Natural killer cell (primary cell): Measurements from ENCODE around the gene TTF2. TPM values are rescaled to one million over a fixed set of nuclear protein-coding genes. Genes with fewer than 3 reads are reported as not detected.

Experiments
- ATAC-seq, 3 donors: fragments of 150-1000 bp in 2 of 3; fragments of 200-7000 bp in 1 of 3; cut with Tn5 transposase; 1 replicate in 1 of 3; 2 replicates in 2 of 3; pipeline ENCODE4 v1.10.0; 2021; ENCODE audit warnings: mild to moderate bottlenecking in 2 of 3, moderate library complexity in 2 of 3
- DNase-seq, 2 donors: peaks; one replicate each; pipeline versions ENCODE4 v3.0.0 to v3.0.0-alpha.2; 2013 to 2021; ENCODE audit warnings: mixed read lengths in 1 of 2
- H3K27ac ChIP-seq: one replicate; pipeline ENCODE4 v1.5.1; 2013; ENCODE audit warnings: mild to moderate bottlenecking, low read length
- H3K27me3 ChIP-seq: one replicate; pipeline ENCODE4 v1.6.1; 2013; ENCODE audit warnings: low read length; ENCODE audit not compliant: control insufficient read depth, insufficient read depth
- H3K36me3 ChIP-seq: one replicate; pipeline ENCODE4 v1.6.1; 2013; ENCODE audit warnings: low read length; ENCODE audit not compliant: control insufficient read depth, insufficient read depth
- H3K4me1 ChIP-seq: one replicate; pipeline ENCODE4 v1.6.1; 2013; ENCODE audit warnings: low read length; ENCODE audit not compliant: control insufficient read depth, insufficient read depth
- H3K4me3 ChIP-seq: one replicate; pipeline ENCODE4 v1.5.1; 2013; ENCODE audit warnings: low read length
- H3K9me3 ChIP-seq: one replicate; pipeline ENCODE4 v1.6.1; 2013; ENCODE audit warnings: low read length; ENCODE audit not compliant: control insufficient read depth, insufficient read depth
- H3K27ac Mint-ChIP-seq, 2 donors: one replicate each; pipeline ENCODE4 v1.8.0; 2022; ENCODE audit warnings: mild to moderate bottlenecking in 2 of 2, mixed read lengths in 2 of 2, moderate library complexity in 1 of 2
- H3K27me3 Mint-ChIP-seq, 2 donors: one replicate each; pipeline ENCODE4 v1.8.0; 2022; ENCODE audit warnings: low read depth in 2 of 2, mixed read lengths in 2 of 2
- H3K36me3 Mint-ChIP-seq: one replicate; pipeline ENCODE4 v1.8.0; 2022; ENCODE audit warnings: mixed read lengths
- H3K4me1 Mint-ChIP-seq, 2 donors: one replicate each; pipeline ENCODE4 v1.8.0; 2022; ENCODE audit warnings: mixed read lengths in 2 of 2
- H3K4me3 Mint-ChIP-seq: one replicate; pipeline ENCODE4 v1.8.0; 2022; ENCODE audit warnings: mild to moderate bottlenecking, moderate library complexity, mixed read lengths
- H3K9me3 Mint-ChIP-seq, 2 donors: one replicate each; pipeline ENCODE4 v1.8.0; 2022; ENCODE audit warnings: mixed read lengths in 2 of 2
- WGBS: methylation state at CpG from one replicate; pipeline ENCODE4 v1.1.7; 2013; ENCODE audit warnings: missing lambda C conversion rate; ENCODE audit not compliant: insufficient coverage; 5-methylcytosine and 5-hydroxymethylcytosine counted together
- intact Hi-C: fragments of 100-400 bp; cut with micrococcal nuclease; formaldehyde crosslinking; loops from one replicate; pipeline ENCODE4 v1.14.2; 2022
- total RNA-seq, 4 donors: library from RNA; stranded (reverse); fragments of 120-200 nt in 1 of 4; gene quantifications; one replicate each; pipeline versions ENCODE4 v1.2.3 to v1.2.4, GENCODE V29; 2013 to 2022
- TF ChIP-seq, protein P1 (sequence below): fragments of 200-600 bp; IDR thresholded peaks from one replicate; pipeline ENCODE4 v1.8.0; 2022; ENCODE audit warnings: antibody characterized with exemption

The TTF2 gene
- total RNA-seq, 3 donors from 2014 or later (not counting 1 experiment from before 2014, with no cell fraction given): 17.9 to 24.7 (median 23.9) TPM

DNA sequence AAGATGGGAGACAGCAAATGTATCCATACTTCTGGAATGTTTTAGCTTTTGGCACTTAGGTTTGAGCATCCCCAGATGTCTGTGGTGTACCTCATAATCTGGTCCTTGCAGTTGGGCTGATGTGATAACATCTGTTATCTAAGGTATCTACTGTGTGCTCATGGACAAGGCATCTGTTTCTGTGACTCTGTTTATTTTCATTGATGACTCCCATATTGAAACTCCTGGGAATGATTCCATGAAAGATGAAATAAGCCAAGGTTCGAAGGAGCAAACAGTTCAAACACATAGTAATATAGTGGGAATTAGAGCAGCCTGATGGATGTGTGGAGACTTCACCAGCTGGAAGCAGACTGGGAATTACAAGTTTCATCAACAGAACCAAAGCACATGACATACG lies 82.1 kb downstream of the TTF2 start:
- H3K4me1 ChIP-seq: no peaks in the 10 kb centered on the region
- Mint-ChIP-seq H3K4me3 (no peak overlapping the region), H3K27me3 (peaks cover 11 to 16% of the 10 kb centered on the region in 2 donors), H3K36me3 (no peaks in the 10 kb centered on the region), H3K27ac (no peak overlapping the region), H3K4me1 (no peaks in the 10 kb centered on the region), H3K9me3 (no peaks in the 10 kb centered on the region)
- H3K27ac ChIP-seq: no peak overlapping the region
- no peak for ATAC-seq
- TF ChIP-seq, protein P1, sequence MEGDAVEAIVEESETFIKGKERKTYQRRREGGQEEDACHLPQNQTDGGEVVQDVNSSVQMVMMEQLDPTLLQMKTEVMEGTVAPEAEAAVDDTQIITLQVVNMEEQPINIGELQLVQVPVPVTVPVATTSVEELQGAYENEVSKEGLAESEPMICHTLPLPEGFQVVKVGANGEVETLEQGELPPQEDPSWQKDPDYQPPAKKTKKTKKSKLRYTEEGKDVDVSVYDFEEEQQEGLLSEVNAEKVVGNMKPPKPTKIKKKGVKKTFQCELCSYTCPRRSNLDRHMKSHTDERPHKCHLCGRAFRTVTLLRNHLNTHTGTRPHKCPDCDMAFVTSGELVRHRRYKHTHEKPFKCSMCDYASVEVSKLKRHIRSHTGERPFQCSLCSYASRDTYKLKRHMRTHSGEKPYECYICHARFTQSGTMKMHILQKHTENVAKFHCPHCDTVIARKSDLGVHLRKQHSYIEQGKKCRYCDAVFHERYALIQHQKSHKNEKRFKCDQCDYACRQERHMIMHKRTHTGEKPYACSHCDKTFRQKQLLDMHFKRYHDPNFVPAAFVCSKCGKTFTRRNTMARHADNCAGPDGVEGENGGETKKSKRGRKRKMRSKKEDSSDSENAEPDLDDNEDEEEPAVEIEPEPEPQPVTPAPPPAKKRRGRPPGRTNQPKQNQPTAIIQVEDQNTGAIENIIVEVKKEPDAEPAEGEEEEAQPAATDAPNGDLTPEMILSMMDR: no peak
- WGBS: 83% methylated on average over 2 of the region's 2 CpGs
- intact Hi-C loops: no loop called here
- DNase-seq: no peak
- no peaks in the 10 kb centered on the region for H3K9me3 ChIP-seq
- H3K4me3 ChIP-seq: no peak overlapping the region
- H3K36me3 ChIP-seq: no peaks in the 10 kb centered on the region
- H3K27me3 ChIP-seq: no peaks in the 10 kb centered on the region

DNA sequence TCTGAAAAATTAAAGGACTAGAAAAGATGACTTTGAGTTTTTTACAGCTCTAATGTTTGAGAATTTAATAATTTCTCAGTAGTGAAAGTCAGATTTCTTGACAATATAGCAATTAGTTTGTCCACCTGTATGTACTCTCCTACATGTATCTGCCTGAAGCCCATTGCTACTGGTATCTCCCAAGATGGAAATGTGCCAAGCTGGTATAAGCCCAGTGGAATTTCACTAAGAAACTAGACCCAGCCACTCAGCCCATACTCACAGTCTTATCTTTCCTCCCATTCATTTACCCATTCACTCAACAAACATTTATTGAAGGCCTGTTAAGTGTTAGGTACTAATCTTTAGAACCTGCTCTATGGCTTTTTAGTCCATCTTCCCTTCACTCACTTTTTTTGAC lies 83.0 kb downstream of the TTF2 start:
- DNase-seq: no peak

DNA sequence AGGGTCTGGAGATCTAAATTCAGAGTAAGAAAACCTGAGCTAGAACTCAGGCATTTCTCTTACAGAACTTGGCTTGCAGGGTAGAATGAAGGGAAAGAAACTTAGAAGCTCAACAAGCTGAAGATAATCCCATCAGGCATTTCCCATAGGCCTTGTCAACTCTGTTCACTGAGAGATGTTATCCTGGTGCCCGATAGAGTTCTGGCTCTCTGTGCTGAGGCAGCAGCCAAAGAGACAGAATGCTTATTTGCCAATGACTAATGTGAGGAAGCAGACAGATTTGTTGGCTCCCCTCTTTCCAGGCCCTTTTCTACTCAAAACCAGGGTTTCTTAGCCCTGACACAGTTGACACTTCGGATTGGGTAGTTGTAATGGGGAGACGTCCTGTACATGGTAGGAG lies 83.7 kb downstream of the TTF2 start:
- Histone ChIP-seq H3K36me3 (no peaks in the 10 kb centered on the region), H3K27ac (no peak overlapping the region), H3K27me3 (no peaks in the 10 kb centered on the region), H3K4me3 (no peak overlapping the region), H3K4me1 (no peaks in the 10 kb centered on the region), H3K9me3 (no peaks in the 10 kb centered on the region)
- Mint-ChIP-seq H3K27me3 (peaks cover 8 to 11% of the 10 kb centered on the region in 2 donors), H3K36me3 (no peaks in the 10 kb centered on the region), H3K4me3 (no peak overlapping the region), H3K4me1 (no peaks in the 10 kb centered on the region), H3K9me3 (no peaks in the 10 kb centered on the region), H3K27ac (no peak overlapping the region)
- 100% methylated on average over 1 of the region's 3 CpGs for WGBS
- DNase-seq (no peak), ATAC-seq (no peak)
- TF ChIP-seq, protein P1: no peak
- intact Hi-C loops: no loop called here

More for the DNA sequence above, 83.0 kb downstream of the TTF2 start:
- Mint-ChIP-seq H3K4me3 (no peak overlapping the region), H3K27ac (no peak overlapping the region), H3K4me1 (no peaks in the 10 kb centered on the region), H3K36me3 (no peaks in the 10 kb centered on the region), H3K27me3 (peaks cover 10 to 11% of the 10 kb centered on the region in 2 donors), H3K9me3 (no peaks in the 10 kb centered on the region)
- no peak for ATAC-seq
- TF ChIP-seq, protein P1: no peak
- Histone ChIP-seq H3K4me3 (no peak overlapping the region), H3K36me3 (no peaks in the 10 kb centered on the region), H3K9me3 (no peaks in the 10 kb centered on the region), H3K27me3 (no peaks in the 10 kb centered on the region), H3K27ac (no peak overlapping the region), H3K4me1 (no peaks in the 10 kb centered on the region)
- intact Hi-C loops: no loop called here

DNA sequence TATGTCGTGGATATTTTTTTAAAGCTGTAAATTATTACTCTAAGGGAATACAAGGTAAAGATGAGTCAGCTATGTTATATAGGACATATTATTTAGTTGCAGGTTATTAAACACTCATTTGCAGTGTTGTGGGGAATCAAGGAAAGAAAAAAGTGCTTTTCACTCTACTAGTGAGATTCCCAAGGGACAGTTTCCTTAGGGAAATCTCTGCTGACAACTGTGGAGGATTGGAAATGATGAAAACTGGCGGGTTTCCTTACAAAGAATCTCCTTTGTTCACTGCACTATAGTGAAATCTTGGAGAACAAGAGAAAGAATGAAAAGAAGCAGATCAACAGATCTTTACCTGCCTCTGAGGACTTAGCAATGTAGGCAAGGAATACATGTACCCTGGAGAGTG lies 85.9 kb downstream of the TTF2 start:
- 79% methylated on average over 2 of the region's 2 CpGs for WGBS
- no peak overlapping the region for H3K27ac Mint-ChIP-seq
- no peaks in the 10 kb centered on the region for H3K4me1 Mint-ChIP-seq
- no peaks in the 10 kb centered on the region for H3K9me3 Mint-ChIP-seq
- H3K4me1 ChIP-seq: no peaks in the 10 kb centered on the region
- no peaks in the 10 kb centered on the region for H3K36me3 Mint-ChIP-seq
- intact Hi-C loops: no loop called here
- no peak for ATAC-seq
- H3K27me3 Mint-ChIP-seq: peaks cover 8 to 11% of the 10 kb centered on the region in 2 donors
- no peak overlapping the region for H3K4me3 Mint-ChIP-seq
- TF ChIP-seq, protein P1: no peak
- H3K27ac ChIP-seq: no peak overlapping the region
- H3K9me3 ChIP-seq: no peaks in the 10 kb centered on the region
- no peaks in the 10 kb centered on the region for H3K36me3 ChIP-seq
- no peak overlapping the region for H3K4me3 ChIP-seq
- DNase-seq: no peak
- no peaks in the 10 kb centered on the region for H3K27me3 ChIP-seq
